Calu3 (cell line): ENCODE results near the gene DRD4. TPM values are rescaled to one million over a fixed set of nuclear protein-coding genes. Genes with fewer than 3 reads are reported as not detected.

Source experiments
- BruUV-seq: library from RNA; stranded (reverse); fragments of 400-500 nt; replicated peaks from 2 replicates; lab custom pipeline; 2021; lab: Mats Ljungman, UMichigan
- CTCF ChIA-PET: fragments of 300-600 bp; sonication (Branson Sonifier 250); formaldehyde crosslinking; loops from one replicate; lab custom pipeline; 2022; ENCODE audit warnings: antibody characterized with exemption; lab: Charles Lee
- DNase-seq: peaks from one replicate; pipeline ENCODE4 v3.0.0; 2022
- H3K27ac Mint-ChIP-seq: one replicate; pipeline ENCODE4 v1.8.0; 2022; ENCODE audit warnings: mixed read lengths; ENCODE audit not compliant: unreplicated experiment
- H3K27me3 Mint-ChIP-seq: one replicate; pipeline ENCODE4 v1.8.0; 2022; ENCODE audit warnings: mixed read lengths; ENCODE audit not compliant: unreplicated experiment
- H3K36me3 Mint-ChIP-seq: one replicate; pipeline ENCODE4 v1.8.0; 2022; ENCODE audit warnings: mild to moderate bottlenecking, moderate library complexity, mixed read lengths; ENCODE audit not compliant: insufficient read depth, unreplicated experiment
- H3K4me1 Mint-ChIP-seq: one replicate; pipeline ENCODE4 v1.8.0; 2022; ENCODE audit warnings: mild to moderate bottlenecking, low read depth, mixed read lengths; ENCODE audit not compliant: unreplicated experiment
- H3K4me3 Mint-ChIP-seq: one replicate; pipeline ENCODE4 v1.8.0; 2022; ENCODE audit warnings: mild to moderate bottlenecking, low read depth, moderate library complexity, mixed read lengths; ENCODE audit not compliant: unreplicated experiment
- H3K9me3 Mint-ChIP-seq: one replicate; pipeline ENCODE4 v1.8.0; 2022; ENCODE audit warnings: low read depth, mixed read lengths; ENCODE audit not compliant: unreplicated experiment
- CTCF ChIP-seq: fragments of 200-600 bp; IDR thresholded peaks from one replicate; pipeline ENCODE4 v1.8.0; 2022; ENCODE audit warnings: antibody characterized with exemption; ENCODE audit not compliant: unreplicated experiment
- intact Hi-C: fragments of 100-400 bp; cut with micrococcal nuclease; formaldehyde crosslinking; loops from one replicate; pipeline ENCODE4 v1.10.0; 2022; ENCODE audit not compliant: unreplicated experiment
- total RNA-seq: library from RNA; stranded (reverse); gene quantifications from 2 replicates; pipeline ENCODE4 v1.2.3, GENCODE V29; 2022

The DRD4 gene
- total RNA-seq, 1 experiment from 2014 or later, result 1.3 TPM

GRCh38 chr11:620935-621814, 15.9 kb upstream of the DRD4 start:
- DNase-seq, result no peak
- TF ChIP-seq CTCF, result no peak
- intact Hi-C loops, result no loop called here
- Mint-ChIP-seq H3K9me3 (no peaks in the 10 kb centered on the region), H3K27me3 (no peaks in the 10 kb centered on the region), H3K4me3 (no peak overlapping the region), H3K27ac (no peak overlapping the region), H3K36me3 (peaks cover 56% of the 10 kb centered on the region), H3K4me1 (peaks cover 10% of the 10 kb centered on the region)
- BruUV-seq, result no TSS peak
- CTCF ChIA-PET, result no interaction called here

- BruUV-seq, result no TSS peak
These were observed 15.2 kb upstream of the DRD4 start for GRCh38 chr11:621838-622237.

GRCh38 chr11:623349-623869, 13.7 kb upstream of the DRD4 start:
- Mint-ChIP-seq H3K4me3 (no peak overlapping the region), H3K4me1 (peaks cover 10% of the 10 kb centered on the region), H3K27me3 (no peaks in the 10 kb centered on the region), H3K9me3 (peaks cover 4% of the 10 kb centered on the region), H3K36me3 (peaks cover 41% of the 10 kb centered on the region), H3K27ac (peak overlapping the region; percentile 13)
- intact Hi-C loops, result no loop called here
- TF ChIP-seq CTCF, result no peak
- no TSS peak for BruUV-seq
- CTCF ChIA-PET, result no interaction called here
- DNase-seq, result no peak

More at GRCh38 chr11:621838-622237, 15.2 kb upstream of the DRD4 start:
- CTCF ChIA-PET, result no interaction called here
- no peak overlapping the region for H3K27ac Mint-ChIP-seq
- intact Hi-C loops, result no loop called here
- peaks cover 53% of the 10 kb centered on the region for H3K36me3 Mint-ChIP-seq
- no peak overlapping the region for H3K4me3 Mint-ChIP-seq
- no peak for TF ChIP-seq CTCF
- no peaks in the 10 kb centered on the region for H3K27me3 Mint-ChIP-seq
- H3K4me1 Mint-ChIP-seq, result peaks cover 10% of the 10 kb centered on the region
- no peaks in the 10 kb centered on the region for H3K9me3 Mint-ChIP-seq
- no peak for DNase-seq

- H3K4me3 Mint-ChIP-seq, result peak overlapping the region; percentile 41
- H3K4me1 Mint-ChIP-seq, result peaks cover 10% of the 10 kb centered on the region
- peak; percentile 82 for DNase-seq
- peaks cover 35% of the 10 kb centered on the region for H3K36me3 Mint-ChIP-seq
- intact Hi-C loops, result no loop called here
- CTCF ChIA-PET, result interaction anchor here (0.5 kb wide), 2 partner anchors 11 to 761 kb away, joined by 3 read pairs; no protein-coding TSS in a partner anchor
- H3K9me3 Mint-ChIP-seq, result peaks cover 4% of the 10 kb centered on the region
- TF ChIP-seq CTCF, result no peak
- no TSS peak for BruUV-seq
- H3K27me3 Mint-ChIP-seq, result no peaks in the 10 kb centered on the region
- peak overlapping the region; percentile 13 for H3K27ac Mint-ChIP-seq
These were observed 12.9 kb upstream of the DRD4 start for GRCh38 chr11:623999-624704.
